Measurements from ENCODE around the gene LPCAT1.

The LPCAT1 gene

DNA sequence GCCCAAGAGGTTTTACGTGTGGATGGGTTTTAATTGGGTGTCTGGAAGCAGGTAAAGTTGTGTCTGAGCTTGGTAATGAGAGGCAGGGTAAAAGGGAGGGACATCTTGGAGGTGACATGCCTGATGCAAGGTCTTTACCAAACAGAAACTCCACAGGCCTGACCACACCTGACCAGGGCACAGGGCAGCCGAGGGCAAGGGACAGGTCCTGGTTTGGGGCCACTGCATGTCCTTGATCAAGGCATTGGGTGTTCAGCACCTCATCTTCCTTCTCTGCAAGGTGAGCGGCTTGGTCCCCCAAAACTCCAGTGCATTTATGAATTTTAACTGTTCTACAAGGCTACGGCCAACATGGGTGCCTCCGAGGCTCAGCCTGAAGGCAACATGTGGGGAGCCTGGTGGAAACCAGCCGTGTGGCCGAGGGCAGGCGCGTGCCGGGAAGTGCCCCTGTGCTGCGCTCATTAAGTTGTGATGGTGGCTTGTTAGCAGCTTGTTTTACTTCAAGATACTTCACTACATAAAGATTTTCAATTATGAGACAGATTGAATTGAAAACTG, 30.7 kb upstream of the LPCAT1 start:
- no peak for FAIRE-seq

DNA sequence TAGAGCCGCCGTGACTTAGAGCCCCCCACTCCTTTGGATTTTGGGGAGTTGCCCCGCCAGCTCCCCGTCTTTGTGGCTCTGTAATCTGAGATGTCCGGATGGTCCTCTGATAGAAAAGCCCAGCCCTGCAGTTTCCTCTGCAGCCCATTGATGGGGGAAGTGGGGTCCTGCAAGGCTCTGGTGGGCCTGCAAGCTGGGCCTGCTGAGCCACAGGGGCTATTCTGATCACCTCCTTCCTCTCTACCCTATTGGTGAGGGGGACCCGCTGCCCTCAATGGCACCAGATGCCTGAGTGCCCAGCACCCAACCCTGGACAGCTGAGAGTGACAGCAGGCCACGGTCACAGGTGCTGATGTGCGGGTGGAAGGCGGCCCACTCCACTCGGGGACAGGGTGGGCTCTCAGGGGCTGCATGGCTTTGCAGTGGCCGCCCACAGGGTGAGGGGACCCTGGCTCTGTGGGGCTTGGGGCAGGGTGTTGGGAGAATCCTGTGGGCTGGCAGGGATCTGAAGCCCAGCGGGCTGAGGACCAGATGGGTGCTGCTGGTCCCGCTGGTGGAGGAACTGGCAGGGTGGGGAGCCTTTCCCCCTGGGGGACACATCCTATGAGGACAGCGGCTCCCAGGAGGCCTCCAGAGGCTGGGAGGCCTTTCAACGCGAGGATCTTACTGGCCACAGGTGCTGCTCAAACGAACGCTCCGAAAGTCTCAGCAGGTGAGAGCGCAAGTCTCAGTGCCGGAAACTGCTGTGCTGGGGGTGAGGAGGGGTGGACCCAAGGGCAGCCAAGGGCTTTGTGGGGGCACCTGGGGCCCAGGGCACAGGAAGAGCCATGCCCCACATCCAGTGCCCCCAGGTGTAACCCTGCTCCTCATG, 30.0 kb upstream of the LPCAT1 start:
- no peak for FAIRE-seq

- no peak for FAIRE-seq
Observed at GRCh38 chr5:1552521-1553255, 28.9 kb upstream of the LPCAT1 start.

DNA sequence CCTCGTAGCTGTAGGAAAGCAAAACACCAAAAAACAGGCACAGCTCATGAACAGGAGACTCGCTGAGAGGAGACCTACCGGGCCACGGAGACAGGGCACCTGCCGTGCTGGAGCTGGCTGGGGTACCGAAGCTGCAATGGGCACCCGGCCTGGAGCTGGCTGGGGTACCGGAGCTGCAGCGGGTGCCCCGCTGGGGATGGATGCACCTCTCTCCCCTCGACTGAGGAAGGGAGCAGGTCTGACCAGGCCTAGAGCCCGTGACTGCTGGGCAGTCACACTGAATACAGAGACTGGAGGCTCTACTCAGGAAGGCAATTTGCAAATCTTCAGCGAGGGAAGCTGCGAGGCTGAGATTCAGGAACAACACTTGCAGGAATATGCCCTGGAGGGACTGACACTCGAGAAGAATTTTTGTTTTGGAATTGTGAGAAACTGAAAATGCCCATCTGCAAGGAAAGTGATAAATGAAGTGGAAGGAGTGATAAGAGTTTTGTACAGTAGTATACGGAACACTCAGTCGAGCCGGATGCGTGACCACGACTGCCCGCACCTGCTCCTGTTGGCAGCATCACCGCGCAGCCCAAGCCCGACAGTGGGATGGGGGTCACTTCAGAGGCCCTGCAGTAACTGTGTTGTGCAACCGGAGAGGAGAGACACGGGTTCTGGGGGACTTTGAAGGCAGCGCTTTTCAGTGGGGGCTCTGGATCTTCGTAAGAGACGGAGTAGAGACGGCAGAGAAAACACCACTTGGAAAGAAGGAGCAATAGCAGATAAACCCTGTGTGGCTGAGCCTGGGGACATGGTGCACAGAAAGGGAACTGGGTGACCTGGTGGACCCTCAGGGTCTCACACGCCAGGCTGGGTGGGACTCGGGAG, 27.9 kb upstream of the LPCAT1 start:
- FAIRE-seq: no peak

DNA sequence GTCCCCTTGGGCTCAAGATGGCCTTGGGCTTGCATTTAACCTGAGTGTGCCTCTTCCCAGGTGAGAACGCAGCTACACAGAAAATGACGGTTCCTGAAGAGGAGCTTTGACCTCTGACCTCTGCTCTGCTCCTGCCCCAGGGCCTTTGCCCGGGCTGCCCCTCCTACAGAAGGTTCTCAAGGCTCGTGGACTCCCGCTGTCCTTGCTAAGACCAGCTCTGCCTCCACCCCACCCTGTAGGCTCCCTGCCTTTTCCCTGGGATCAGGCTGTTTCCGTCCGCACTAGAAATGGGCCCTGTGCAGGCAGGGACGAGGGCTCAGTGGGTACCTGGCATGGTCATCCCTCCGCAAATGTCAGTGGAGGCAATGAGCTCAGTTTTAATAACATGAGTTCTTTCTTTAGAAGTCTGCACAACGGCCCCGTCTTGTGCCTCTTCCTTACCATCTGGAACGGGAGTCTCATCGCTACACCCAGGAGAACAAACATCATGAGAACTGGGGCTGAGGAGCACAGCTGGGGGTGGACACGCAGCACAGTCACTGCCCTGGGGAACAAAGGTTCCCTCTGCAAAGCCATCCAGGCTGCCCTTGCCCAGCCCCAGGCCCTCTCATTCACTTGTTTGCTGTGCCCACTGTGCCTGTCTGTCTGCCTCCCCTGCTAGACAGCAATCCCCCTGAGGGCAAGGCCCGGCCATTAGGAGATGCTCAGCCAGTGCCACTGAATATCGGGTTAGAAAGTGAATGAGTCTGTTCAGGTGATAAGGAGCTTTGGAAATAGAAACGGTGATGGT, 26.7 kb upstream of the LPCAT1 start:
- FAIRE-seq: no peak

DNA sequence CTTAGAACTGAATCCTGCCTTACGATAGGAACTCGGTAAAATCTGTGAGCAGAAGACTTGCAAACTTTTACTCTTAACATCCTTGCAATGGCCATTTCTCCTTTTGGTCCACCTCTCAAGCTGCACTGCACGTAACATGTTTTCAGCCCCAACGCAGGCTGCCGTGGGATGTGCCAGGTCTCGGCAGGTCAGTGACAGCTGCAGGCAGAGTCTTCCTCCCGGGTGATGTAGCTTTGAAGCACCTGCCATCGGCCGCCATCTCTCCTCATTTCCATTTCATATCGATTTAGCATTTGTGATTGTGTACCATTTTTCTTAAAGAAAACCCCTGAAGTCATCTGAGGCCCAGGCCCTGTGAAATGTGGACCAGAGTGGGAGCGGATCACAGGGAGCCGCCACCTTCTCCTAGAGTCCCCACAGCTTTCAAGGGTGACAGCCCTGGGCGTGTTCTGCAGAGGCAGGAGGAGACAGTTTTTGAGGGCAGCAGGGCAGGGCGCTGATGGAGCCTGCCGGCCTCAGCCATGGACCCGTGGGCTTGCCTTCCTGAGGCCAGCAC, 25.8 kb upstream of the LPCAT1 start:
- FAIRE-seq: no peak

DNA sequence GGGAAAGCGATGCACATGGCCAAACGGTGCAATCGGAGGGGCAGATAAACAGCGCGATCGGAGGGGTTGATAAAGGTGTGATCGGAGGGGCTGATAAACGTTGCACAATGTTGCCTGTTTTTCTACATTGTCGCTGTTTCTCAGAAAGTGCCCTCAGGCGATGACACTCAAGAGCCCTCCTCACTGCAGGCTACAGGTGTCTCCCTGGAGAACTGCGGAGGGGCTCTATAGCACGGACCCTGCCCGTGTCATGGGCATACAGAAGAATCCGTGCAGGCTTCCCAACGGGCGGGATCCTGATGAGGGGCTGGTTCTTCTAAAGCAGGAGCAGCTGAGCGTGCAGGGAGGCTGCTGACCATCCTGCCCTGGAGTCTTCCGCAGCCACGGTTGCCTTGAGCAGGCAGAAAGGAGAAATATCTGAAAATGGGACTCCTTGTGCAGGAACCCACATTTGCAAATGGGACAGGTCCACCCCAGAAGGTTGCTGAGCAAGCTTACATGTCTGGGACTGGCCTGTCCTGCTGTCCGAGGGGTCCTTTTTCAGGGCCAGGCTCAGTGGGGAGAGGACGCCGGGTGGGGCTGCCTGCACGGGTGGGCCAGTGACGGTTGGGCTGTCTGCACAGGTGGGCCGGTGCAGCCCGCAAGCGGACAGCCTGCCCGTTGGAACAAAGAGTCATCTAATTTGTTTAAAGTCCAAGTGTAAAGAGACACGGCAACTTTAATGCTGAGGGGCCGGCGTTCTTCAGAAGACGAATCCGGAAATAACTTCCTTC, 25.1 kb upstream of the LPCAT1 start:
- no peak for FAIRE-seq

GRCh38 chr5:1547655-1548054, 23.9 kb upstream of the LPCAT1 start:
- FAIRE-seq: no peak

DNA sequence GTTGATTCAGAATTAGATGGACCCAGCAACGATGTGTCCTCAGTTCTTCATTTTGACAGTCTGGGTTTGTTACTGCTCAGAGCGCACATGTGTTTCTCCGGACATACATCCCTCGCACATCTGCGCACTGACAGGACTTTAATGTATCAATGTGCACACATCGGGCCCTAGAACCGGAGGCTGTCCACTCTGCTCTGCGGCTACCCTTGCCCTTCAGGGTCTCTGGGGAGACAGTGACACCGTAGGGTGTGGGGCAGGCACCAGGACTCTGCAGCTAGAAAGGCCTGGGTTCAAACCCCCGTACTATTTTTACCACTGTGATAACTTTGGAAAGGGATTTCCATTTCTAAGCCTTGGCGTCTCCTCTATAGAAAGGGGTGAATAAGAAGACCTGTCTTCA, 23.5 kb upstream of the LPCAT1 start:
- FAIRE-seq: no peak

DNA sequence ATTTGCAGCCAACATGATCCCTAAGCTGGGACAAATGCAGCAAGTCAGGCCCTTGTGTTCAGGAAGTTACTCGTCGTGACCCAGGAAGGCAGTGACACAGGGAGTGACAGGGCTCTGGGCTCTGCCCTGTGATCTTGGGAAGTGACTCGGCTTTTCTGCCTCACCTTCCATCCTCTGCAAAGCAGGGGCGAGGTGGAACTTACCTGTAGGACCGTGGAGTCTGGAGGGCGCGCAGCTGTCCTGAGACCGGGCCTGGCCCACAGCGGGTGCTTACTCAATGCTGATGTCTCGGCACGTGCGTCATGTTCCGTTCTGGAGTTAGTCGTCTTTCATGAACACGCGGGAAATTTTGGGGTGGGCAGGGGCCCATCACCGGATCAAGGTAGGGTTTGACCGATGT, 22.8 kb upstream of the LPCAT1 start:
- no peak for FAIRE-seq

GRCh38 chr5:1545805-1546355, 22.1 kb upstream of the LPCAT1 start:
- FAIRE-seq: no peak

DNA sequence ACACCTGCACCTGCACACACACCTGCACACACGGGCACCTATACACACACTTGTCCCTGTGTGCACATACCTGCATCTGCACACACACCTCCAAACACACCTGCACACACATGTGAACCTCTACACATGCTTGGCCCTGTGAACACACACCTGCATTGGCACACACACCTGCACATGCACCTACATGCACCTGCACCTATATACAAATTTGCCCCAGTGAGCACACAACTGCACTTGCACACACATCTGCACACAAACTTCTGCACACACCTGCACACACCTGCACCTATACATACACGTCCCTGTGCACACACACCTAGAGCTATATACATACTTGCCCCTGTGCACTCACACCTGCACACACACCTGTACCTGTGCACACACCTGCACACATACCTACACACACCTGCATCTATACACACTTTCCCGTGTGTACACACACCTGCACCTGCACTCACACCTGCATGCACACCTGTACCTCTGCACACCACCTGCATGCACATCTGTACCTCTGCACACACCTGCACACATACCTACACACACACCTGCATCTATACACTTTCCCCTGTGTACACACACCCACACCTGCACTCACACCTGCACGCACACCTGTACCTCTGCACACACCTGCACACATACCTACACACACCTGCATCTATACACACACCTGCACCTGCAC, 21.5 kb upstream of the LPCAT1 start:
- FAIRE-seq: no peak

DNA sequence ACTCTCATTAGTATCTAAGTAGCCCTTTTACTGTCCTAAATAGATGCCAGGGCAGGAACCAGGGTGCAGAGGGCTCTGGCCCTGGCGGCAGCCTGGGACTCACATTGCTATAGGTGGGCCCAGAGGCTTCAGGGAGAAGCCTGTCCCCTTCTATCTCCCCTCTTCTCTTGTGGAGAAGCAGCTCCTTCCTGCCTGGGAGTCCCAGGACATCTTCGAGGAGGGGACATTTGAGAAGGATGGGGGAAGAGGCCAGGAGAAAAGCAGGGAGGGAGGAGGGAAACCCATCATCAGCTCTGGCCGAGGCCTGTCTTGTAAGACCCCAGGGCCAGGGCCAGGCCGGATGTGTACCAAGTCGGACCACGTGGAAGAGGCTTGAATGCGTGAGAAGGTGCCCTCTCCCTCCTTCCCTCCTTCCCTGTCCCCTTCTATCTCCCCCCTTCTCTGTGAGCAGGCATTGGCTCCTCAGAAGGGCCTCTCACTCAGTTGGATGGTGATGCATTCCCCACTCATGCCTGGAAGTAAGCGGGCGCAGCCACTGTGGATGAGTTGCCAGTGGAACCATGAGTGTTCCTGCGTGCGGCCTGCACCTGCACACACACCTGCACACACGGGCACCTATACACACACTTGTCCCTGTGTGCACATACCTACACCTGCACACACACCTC, 20.7 kb upstream of the LPCAT1 start:
- no peak for FAIRE-seq

- FAIRE-seq: no peak
Observed at GRCh38 chr5:1543398-1544293, 19.9 kb upstream of the LPCAT1 start.

DNA sequence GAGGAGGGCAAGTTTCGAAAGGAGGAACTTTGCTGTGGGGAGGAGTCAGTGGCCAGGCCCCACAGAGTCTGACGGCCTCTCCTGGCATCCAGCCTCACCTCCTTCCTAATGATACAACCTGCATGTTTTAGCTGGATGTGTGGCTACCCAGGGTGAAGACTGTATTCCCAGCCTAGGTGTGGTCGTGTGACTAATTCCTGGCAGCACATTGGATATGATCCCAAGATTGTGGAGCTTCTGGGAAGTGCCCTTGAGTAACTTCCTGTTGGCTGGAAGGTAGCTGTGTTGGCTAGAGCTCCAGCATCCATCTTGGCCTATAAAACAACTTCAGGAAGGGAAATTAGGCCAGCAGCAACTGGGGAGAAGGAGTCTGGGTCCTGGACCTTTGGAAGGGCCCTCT, 19.0 kb upstream of the LPCAT1 start:
- no peak for FAIRE-seq

DNA sequence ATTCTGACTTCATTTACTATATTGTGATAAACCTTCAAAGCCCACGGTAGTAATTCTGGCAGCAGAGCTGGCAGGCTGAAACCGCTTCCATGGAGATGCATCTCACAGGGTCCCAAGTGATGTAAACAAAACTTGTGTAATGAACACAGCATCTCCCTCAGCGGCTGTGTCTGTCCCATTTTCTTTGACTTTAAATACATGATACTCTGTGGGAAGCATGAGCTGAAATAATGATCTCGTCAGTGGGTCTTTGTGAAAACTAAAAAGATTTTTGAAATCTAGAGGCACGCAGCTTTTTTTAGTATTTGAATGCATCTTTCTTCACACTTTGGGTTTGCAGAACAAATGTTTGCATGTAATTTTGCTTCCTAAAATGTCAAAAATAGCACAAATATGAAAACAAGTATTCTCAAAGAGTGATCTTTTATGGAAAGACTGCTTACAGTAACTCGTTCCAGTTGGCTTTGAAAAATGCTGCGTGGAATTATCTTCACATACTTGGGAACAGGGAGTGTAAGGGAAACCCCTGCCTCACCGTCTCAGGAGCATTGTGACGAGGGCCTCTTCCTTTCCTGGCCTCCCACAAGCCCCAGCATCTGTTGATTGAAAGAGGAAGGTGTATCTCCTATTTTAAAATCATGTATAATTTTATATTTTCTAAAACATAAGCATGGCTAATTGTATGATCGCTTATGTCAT, 18.1 kb upstream of the LPCAT1 start:
- FAIRE-seq: no peak

DNA sequence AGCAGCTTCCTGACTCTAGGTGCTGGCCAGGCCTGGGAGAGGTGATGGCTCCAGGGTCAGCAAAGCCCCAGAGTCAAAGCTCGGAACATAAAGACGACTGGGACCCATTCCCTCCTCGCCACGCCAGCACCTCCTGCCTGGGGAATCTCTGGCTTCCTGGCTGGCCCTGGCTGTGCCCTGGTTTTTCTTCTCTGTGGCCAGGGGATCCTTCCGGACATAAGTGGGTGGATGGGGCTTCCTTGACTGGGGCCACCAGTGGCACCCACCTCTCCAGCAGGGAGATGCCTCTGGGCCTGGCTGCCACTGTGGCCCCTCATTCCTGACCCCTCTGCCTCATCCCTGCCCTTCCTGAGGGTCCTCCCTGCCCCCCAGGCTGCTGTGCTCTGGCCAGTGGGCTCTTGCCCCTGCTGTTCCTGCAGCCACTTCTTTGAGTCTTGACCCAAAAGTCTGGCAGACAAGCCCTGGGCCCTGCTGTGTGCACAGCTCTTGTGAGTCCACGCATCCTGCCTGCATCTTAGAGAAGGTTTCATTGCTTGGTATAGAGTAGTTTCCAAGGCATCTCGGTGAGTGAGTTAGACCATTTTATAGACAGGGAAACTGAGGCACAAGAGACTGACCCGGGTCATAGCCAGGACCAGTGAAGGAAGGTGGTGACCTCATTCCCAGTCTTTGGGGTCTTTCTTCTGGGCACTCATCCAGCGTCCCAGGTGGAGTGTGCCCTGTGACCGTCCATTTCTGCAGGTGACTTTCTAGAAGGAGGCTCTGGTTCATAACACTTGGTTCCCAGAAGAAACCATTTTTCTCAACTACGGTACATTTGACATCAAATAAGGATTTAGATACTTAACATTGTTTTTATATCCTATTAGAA, 17.3 kb upstream of the LPCAT1 start:
- FAIRE-seq: no peak
